ENCODE measurements around the gene TNP2. TPM values are rescaled to one million over a fixed set of nuclear protein-coding genes. Genes with fewer than 3 reads are reported as not detected.

The TNP2 gene
- total and polyA plus RNA-seq, 2 donors from 2014 or later, result not detected

DNA sequence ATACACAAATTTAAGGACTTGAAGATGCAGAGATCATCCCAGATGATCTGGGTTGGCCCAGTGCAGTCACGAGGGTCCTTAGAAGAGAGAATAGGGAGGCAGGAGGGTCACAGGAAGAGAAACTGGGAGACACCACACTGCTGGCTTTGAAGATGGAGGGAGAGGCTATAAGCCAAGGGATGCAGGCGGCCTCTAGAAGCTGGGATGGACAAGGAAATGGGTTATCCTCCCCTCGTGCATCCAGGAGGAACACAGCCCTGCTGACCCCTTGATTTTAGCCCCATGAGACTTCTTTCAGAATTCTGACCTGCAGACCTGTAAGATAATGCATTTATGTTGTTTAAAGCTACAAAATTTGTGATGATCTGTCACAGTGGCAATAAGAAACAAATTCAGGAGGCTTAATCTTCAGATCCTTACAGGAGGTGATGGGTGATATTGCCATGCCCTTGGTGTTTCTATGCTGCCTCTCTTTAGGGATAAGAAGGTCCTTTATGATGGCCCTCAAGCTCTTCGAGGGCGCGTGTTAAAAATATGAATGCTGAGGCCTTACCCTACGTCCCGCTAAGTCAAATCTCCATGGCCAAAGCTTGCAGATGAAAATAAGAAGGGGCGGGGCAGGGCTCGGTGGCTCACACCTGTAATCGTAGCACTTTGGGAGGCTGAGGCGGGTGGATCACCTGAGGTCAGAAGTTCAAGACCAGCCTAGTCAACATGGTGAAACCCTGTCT lies 8.6 kb upstream of the TNP2 start:
- FAIRE-seq, result no peak

DNA sequence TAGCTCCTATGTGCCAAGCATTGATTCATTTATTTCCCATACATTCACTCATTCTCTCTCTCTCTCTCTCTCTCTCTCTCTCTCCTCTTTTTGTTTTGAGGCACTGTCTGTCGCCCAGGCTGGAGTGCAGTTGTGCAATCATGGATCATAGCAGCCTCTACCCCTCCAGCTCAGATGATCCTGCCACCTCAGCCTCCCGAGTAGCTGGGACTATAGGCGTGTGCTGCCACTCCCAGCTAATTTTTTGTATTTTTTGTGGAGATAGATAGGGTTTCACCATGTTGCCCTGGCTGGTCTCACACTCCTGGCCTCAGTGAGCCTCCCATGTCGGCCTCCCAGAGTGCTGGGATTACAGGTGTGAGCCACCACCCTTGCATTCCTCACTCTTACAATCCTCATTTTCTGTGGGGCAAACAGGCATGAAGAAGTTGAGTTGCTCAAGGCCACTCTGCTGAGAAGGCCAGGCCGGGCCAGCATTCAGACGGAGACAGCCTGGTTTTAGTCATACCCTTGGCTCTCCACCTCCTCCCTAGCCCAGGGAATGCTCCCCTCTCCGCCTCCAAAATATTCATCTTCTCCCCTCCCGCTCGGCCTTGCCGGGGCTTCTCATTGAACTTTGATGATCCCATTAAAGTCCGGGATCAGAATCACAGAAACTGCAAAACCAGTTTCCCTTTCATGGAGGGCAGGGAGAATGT lies 7.9 kb upstream of the TNP2 start:
- H3K27me3 ChIP-seq (ENCODE audit: control insufficient read depth, insufficient read depth, low read length), result no peaks in the 10 kb centered on the region
- TF ChIP-seq, protein P1, sequence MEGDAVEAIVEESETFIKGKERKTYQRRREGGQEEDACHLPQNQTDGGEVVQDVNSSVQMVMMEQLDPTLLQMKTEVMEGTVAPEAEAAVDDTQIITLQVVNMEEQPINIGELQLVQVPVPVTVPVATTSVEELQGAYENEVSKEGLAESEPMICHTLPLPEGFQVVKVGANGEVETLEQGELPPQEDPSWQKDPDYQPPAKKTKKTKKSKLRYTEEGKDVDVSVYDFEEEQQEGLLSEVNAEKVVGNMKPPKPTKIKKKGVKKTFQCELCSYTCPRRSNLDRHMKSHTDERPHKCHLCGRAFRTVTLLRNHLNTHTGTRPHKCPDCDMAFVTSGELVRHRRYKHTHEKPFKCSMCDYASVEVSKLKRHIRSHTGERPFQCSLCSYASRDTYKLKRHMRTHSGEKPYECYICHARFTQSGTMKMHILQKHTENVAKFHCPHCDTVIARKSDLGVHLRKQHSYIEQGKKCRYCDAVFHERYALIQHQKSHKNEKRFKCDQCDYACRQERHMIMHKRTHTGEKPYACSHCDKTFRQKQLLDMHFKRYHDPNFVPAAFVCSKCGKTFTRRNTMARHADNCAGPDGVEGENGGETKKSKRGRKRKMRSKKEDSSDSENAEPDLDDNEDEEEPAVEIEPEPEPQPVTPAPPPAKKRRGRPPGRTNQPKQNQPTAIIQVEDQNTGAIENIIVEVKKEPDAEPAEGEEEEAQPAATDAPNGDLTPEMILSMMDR (IDR thresholded peaks at IDR 0.05; ENCODE audit: borderline replicate concordance, extremely low read depth, insufficient read depth), result no peak
- H3K27ac ChIP-seq (ENCODE audit: low read depth in 2 of 2, low read length in 2 of 2), result no peak overlapping the region
- H3K9me3 ChIP-seq (ENCODE audit: control insufficient read depth in 2 of 3, insufficient read depth in 1 of 3, low read length in 3 of 3), result no peaks in the 10 kb centered on the region
- FAIRE-seq (no peak), DNase-seq (no peak)
- intact Hi-C loops (cut with DNase I), result no loop called here
- no peak overlapping the region for H3K4me3 ChIP-seq (ENCODE audit: low read length in 3 of 3)
- H3K9ac ChIP-seq (ENCODE audit: low read length in 3 of 3), result no peak overlapping the region
- no peaks in the 10 kb centered on the region for H3K4me1 ChIP-seq (ENCODE audit: control insufficient read depth in 2 of 3, insufficient read depth in 2 of 3, low read depth in 1 of 3, low read length in 3 of 3)
- no peaks in the 10 kb centered on the region for H3K36me3 ChIP-seq (ENCODE audit: control insufficient read depth in 2 of 3, insufficient read depth in 3 of 3, low read length in 3 of 3)

More for the DNA sequence above, 8.6 kb upstream of the TNP2 start:
- Histone ChIP-seq H3K9me3 (ENCODE audit: control insufficient read depth in 2 of 3, insufficient read depth in 1 of 3, low read length in 3 of 3) (no peaks in the 10 kb centered on the region), H3K27ac (ENCODE audit: low read depth in 2 of 2, low read length in 2 of 2) (no peak overlapping the region), H3K4me1 (ENCODE audit: control insufficient read depth in 2 of 3, insufficient read depth in 2 of 3, low read depth in 1 of 3, low read length in 3 of 3) (no peaks in the 10 kb centered on the region), H3K9ac (ENCODE audit: low read length in 3 of 3) (no peak overlapping the region), H3K4me3 (ENCODE audit: low read length in 3 of 3) (no peak overlapping the region), H3K36me3 (ENCODE audit: control insufficient read depth in 2 of 3, insufficient read depth in 3 of 3, low read length in 3 of 3) (no peaks in the 10 kb centered on the region), H3K27me3 (ENCODE audit: control insufficient read depth, insufficient read depth, low read length) (no peaks in the 10 kb centered on the region)
- no peak for DNase-seq
- TF ChIP-seq, protein P1 (IDR thresholded peaks at IDR 0.05; ENCODE audit: borderline replicate concordance, extremely low read depth, insufficient read depth), result no peak
- intact Hi-C loops (cut with DNase I), result no loop called here

DNA sequence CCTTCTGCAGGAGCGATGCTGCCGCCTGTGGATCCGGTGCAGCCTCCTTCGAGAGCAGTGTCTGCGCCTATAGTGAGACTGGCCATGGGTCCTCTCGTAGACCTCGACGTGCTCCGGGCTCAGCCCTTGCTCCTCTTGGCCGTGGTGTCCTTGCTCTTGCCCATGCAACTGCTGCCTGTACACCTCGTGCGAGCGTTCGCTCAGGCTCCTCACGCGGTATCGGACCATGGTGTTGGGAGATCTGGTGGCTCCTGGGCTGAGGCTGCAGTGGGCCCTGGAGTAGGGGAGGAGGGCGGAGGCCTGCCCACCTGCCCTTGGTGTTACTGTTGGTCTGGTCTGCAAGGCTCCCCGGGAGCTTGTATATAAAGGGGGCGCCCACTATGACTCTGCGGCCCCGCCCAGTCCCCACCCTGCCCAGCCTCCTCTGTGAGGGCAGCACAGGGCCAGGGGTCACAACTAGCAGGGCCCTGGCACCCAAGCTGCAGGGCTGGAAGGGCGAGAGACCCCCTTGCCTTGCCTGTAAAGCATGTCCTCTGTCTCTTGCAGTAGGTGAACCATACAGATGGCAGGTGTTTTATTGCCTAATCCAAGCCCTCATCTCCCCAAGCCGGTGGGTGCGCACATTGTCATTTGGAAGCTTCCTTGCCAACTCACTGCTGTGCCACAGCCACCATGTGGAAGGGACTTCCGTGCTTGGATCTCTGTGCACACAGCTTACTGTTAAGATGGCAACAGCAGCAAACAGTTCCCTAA lies 7.2 kb upstream of the TNP2 start, which contains the start of gene PRM2:
Gene PRM2, minus strand, starts transcription at position 338 of the 753 bp plus-strand sequence. Its CDS starts 110 bp downstream, at position 228.
- no peak for DNase-seq
- H3K9me3 ChIP-seq (ENCODE audit: control insufficient read depth in 2 of 3, insufficient read depth in 1 of 3, low read length in 3 of 3), result no peaks in the 10 kb centered on the region
- H3K36me3 ChIP-seq (ENCODE audit: control insufficient read depth in 2 of 3, insufficient read depth in 3 of 3, low read length in 3 of 3), result no peaks in the 10 kb centered on the region
- H3K27ac ChIP-seq (ENCODE audit: low read depth in 2 of 2, low read length in 2 of 2), result no peak within 1 kb of the TSS
- TF ChIP-seq, protein P1 (IDR thresholded peaks at IDR 0.05; ENCODE audit: borderline replicate concordance, extremely low read depth, insufficient read depth), result no peak
- intact Hi-C loops (cut with DNase I), result no loop called here
- H3K27me3 ChIP-seq (ENCODE audit: control insufficient read depth, insufficient read depth, low read length), result no peaks in the 10 kb centered on the region
- H3K4me3 ChIP-seq (ENCODE audit: low read length in 3 of 3), result no peak within 1 kb of the TSS
- no peak within 1 kb of the TSS for H3K9ac ChIP-seq (ENCODE audit: low read length in 3 of 3)
- no peak for FAIRE-seq
- H3K4me1 ChIP-seq (ENCODE audit: control insufficient read depth in 2 of 3, insufficient read depth in 2 of 3, low read depth in 1 of 3, low read length in 3 of 3), result no peaks in the 10 kb centered on the region

Measured in kidney (tissue), 14 donors.